Measurements from ENCODE around the gene PTBP3. TPM values are rescaled to one million over a fixed set of nuclear protein-coding genes. Genes with fewer than 3 reads are reported as not detected.

PTBP3 gene
- total and polyA plus RNA-seq, 2 of the 13 experiments (the other 11 are each of a cell fraction or from before 2014, with no cell fraction given) = 52.8 to 61.1 TPM

GRCh38 chr9:112247090-112247489 lies 86.3 kb downstream of the PTBP3 start:
- no peak for TF ChIP-seq ZHX1 (CRISPR knock-in tag; IDR thresholded peaks at IDR 0.05; ENCODE audit: low read depth)
- TF ChIP-seq RCOR2 (CRISPR knock-in tag; IDR thresholded peaks at IDR 0.05) = no peak
- TF ChIP-seq RFX5 (IDR thresholded peaks at IDR 0.05; ENCODE audit: low read depth, low read length) = no peak
- no peak for TF ChIP-seq MEF2D (CRISPR knock-in tag; IDR thresholded peaks at IDR 0.05)
- no peak for TF ChIP-seq ZNF646 (CRISPR knock-in tag; IDR thresholded peaks at IDR 0.05)
- TF ChIP-seq ZNF546 (CRISPR knock-in tag; conservative IDR thresholded peaks at IDR 0.05) = no peak
- TF ChIP-seq ZBTB42 (CRISPR knock-in tag; IDR thresholded peaks at IDR 0.05) = no peak
- no peak for TF ChIP-seq ZNF800 (CRISPR knock-in tag; IDR thresholded peaks at IDR 0.05)
- TF ChIP-seq ZBTB44 (CRISPR knock-in tag; IDR thresholded peaks at IDR 0.05) = no peak
- no peak for TF ChIP-seq TOE1 (CRISPR knock-in tag; IDR thresholded peaks at IDR 0.05)
- peaks cover 3 to 25% of the 10 kb centered on the region in 2 experiments for H3K36me3 ChIP-seq (replicated peaks in 1 of 2; ENCODE audit: control insufficient read depth in 1 of 2, insufficient read depth in 2 of 2, low read length in 2 of 2)
- H3K79me2 ChIP-seq (ENCODE audit: insufficient read depth, low read length) = peaks cover 7% of the 10 kb centered on the region
- ChIA-PET CTCF (ENCODE audit: low intra/inter-chr PET ratio, low total read pairs) (no interaction called here), POLR2A (no interaction called here)
- intact Hi-C loops (cut with micrococcal nuclease; ENCODE audit: unreplicated experiment) (no loop called here), in situ Hi-C loops (cut with HindIII; ENCODE audit: extremely low pct_ligation_motif_present, low pct_unique_long_range_greater_than_20kb) (no loop called here)
- H3K4me1 ChIP-seq (ENCODE audit: insufficient read depth, low read length) = no peaks in the 10 kb centered on the region
- FAIRE-seq (no peak), DNase-seq (ENCODE audit: low spot score) (no peak), ATAC-seq (no peak)
- H3K9ac ChIP-seq (ENCODE audit: insufficient read depth, low read depth, low read length) = no peak overlapping the region
- no peaks in the 10 kb centered on the region for H4K20me1 ChIP-seq (ENCODE audit: insufficient read depth, low read length)
- H3K4me3 ChIP-seq (replicated peaks in 1 of 3; ENCODE audit: insufficient read depth in 1 of 3, low read depth in 2 of 3, low read length in 3 of 3) = no peak overlapping the region
- no peaks in the 10 kb centered on the region for H3K9me3 ChIP-seq (ENCODE audit: low read length)
- 98% methylated on average over 3 of the region's 3 CpGs for WGBS (ENCODE audit: low lambda C conversion rate)
- no peak overlapping the region for H2AFZ ChIP-seq (ENCODE audit: low read length)
- no TSS peak for BruUV-seq (replicated peaks)
- H3K4me2 ChIP-seq (ENCODE audit: low read depth, low read length) = no peak overlapping the region
- no peak overlapping the region for H3K27ac ChIP-seq (ENCODE audit: extremely low read length, insufficient read depth, low read length)
- H3K27me3 ChIP-seq (ENCODE audit: control insufficient read depth in 1 of 2, insufficient read depth in 2 of 2, low read length in 2 of 2) = no peaks in the 10 kb centered on the region
